KOPT-K1 (cell line): ENCODE results near the gene ACOX2.

Experiments
- H3K27ac ChIP-seq: fragments of 200-600 bp; sonication (generic); 2 replicates; pipeline ENCODE4 v1.5.1; 2016; ENCODE audit warnings: antibody characterized with exemption, mild to moderate bottlenecking, low read depth, low read length; ENCODE audit not compliant: poor library complexity, severe bottlenecking
- H3K36me3 ChIP-seq: fragments of 200-600 bp; sonication (generic); 2 replicates; pipeline ENCODE4 v1.5.1; 2017; ENCODE audit warnings: antibody characterized with exemption, mild to moderate bottlenecking, low read length, moderate library complexity; ENCODE audit not compliant: insufficient read depth
- H3K9me3 ChIP-seq: fragments of 200-600 bp; sonication (generic); 2 replicates; pipeline ENCODE4 v1.5.1; 2017; ENCODE audit warnings: antibody characterized with exemption, low read length, mild to moderate bottlenecking; ENCODE audit not compliant: insufficient read depth, poor library complexity, severe bottlenecking

ACOX2 gene

DNA sequence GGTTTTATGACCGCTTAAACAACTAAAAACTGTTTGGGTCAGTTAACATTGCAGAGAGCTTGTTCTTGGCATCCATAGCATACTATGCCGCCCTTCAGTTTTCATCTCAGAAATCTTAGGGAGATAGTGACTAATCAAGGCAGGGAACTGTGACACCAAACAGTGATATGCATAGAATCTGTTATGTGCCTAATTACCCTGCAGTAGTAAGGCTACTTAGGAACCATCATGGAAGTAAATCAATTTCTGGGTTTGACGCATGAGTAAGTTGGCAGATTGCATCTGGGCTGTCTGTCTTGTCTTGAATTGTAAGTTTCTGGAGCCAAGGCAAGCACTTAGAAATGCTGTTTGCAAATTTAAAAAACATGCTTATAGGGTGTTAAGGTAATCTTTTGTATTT, 22.6 kb downstream of the ACOX2 start:
- Histone ChIP-seq H3K9me3 (no peaks in the 10 kb centered on the region), H3K36me3 (no peaks in the 10 kb centered on the region)

DNA sequence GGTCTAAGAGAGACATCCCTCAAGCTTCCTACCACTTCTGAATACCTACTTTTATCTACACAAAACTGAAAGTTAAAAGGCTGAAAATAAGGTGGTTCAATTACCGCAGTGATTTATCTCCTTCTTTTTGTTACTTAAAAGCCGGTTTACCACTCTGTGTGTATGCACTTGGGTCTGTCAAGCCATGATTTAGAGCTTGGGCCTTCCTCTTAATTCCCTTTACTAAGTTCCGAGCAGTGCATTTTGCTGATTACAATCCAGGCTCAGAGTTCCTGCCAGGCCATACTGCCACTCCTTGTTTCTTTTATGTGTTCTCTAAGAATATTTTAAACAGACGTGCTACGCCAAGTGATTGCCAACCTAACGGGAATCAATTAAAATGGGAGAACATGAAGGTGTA, 28.6 kb downstream of the ACOX2 start:
- H3K9me3 ChIP-seq = no peaks in the 10 kb centered on the region
- no peak overlapping the region for H3K27ac ChIP-seq
- no peaks in the 10 kb centered on the region for H3K36me3 ChIP-seq

More for the DNA sequence above, 22.6 kb downstream of the ACOX2 start:
- H3K27ac ChIP-seq = no peak overlapping the region

DNA sequence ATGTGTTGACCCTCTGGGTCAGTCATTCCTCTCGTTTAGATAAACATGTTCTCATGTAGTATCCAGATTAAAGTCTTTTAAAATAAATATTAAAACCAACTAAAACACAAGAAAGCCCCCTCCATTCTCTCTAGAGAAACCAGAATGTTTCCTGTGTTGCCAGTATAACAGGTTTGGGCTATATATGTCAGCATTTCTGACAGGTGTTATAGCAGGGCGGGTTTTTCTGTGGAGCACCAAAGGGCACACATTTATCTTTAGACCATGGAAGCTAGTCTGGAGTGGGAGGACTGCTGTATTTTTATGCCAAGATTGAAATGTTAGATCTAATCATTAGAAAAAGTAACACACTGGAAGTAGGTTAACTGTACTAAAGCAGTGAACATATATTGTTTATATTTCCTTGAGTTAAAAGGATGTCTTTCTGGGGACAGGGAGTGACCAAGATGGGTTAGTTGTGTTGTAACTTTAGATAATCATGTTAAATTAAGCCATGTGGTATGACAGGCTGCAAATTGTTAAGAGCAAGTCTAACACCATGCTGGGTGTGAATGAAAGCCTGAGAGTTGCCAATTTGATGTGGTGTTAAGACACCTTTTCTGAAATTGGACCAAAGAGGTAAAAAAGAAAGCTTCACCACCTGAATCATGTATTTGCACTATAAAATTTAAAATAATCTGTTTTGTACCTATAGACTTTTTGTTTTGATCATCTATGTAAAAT, 29.5 kb downstream of the ACOX2 start:
- Histone ChIP-seq H3K36me3 (no peaks in the 10 kb centered on the region), H3K27ac (no peak overlapping the region), H3K9me3 (no peaks in the 10 kb centered on the region)

DNA sequence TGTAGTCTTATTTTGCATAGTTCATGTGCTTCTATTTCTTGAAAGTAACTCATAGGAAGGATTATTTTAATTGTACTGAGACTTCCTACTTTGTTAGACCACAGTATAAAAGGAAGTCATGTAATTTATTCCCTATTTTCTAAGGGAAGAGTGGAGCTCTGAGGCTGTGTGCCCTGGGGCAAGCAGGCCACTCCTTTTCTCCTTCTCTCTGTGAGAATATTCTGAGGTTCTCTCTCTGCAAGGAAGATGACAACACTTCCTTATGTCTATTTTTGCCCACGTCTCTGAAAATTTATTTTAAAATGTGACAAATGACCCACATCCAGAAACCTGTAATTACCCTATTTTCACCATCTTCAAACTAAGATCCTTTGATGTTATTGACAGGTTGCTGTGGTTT, 34.1 kb downstream of the ACOX2 start:
- Histone ChIP-seq H3K27ac (no peak overlapping the region), H3K9me3 (no peaks in the 10 kb centered on the region), H3K36me3 (peaks cover 13% of the 10 kb centered on the region; the same call in 1 of the 2 replicates)

DNA sequence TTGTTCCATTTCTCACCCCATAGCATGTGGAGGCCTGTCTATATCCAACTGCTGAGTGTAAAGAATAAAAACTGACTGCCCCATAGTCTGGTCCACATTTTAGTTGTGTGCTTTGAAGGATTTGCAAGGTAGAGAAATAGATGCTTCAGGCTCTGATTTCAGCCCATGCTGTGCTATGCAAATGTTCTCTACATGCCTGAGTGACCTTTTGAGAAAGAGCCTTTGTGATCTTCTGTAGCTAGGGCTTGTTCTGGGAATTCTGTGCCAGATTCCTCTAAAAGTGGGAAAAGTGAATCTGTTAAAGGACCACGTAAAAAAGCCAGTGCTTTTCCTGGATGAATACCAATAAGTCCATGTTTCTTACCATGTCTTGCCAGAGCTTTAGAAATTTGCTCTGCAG, 39.9 kb downstream of the ACOX2 start:
- Histone ChIP-seq H3K9me3 (no peaks in the 10 kb centered on the region), H3K27ac (no peak overlapping the region), H3K36me3 (peaks cover 13% of the 10 kb centered on the region; the same call in 1 of the 2 replicates)

DNA sequence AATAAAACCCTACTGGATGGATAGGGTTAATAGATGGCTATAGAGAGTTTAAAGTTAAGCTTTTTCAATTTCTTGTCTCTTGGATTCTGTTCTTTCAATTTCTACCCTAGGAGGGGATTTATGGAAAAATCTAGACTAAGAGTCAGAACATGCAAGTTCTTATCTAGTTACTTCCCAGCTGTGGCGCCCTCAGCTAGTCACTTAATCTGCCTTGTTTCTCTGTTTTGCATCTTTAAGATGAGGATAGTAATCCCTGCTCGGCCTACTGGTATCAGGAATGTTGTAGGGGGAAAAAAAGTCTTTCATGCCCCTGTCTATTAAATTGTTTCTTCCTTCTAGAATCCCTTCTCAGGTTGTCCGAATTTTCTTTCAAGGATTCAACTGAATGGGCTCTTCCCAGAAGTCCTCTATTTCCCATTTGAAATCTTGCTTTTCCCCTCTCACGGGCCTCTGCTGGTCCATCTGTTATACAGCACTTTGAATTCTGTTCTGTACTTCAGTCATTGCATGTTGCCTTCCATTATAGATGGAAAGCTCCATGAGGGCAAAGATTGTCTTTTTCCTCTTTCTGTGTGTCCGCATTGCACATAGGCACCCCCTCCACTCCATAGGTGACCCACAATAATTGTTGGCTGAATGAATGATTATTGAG, 40.7 kb downstream of the ACOX2 start:
- no peaks in the 10 kb centered on the region for H3K9me3 ChIP-seq
- H3K27ac ChIP-seq = no peak overlapping the region
- peaks cover 8% of the 10 kb centered on the region; the same call in 1 of the 2 replicates for H3K36me3 ChIP-seq

DNA sequence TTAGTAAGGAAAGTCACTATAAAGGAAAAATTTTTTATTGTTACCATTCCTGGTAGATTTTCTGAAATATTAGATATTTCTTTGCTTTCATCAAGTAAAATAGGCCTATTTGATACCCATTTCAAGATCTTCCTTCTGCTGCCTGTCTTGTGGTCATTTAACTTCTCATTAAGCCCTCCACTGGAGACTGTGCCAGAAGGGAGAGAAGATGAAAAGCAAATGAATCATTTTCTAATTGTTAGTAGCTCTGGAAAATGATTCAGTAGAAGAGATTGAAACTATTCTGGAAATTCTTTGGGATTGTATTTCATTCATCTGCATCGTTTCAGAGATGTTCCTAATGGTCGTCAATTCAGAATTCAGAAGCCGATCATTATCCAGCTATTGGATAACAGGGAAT, 41.9 kb downstream of the ACOX2 start:
- Histone ChIP-seq H3K36me3 (no peaks in the 10 kb centered on the region), H3K27ac (no peak overlapping the region), H3K9me3 (no peaks in the 10 kb centered on the region)

DNA sequence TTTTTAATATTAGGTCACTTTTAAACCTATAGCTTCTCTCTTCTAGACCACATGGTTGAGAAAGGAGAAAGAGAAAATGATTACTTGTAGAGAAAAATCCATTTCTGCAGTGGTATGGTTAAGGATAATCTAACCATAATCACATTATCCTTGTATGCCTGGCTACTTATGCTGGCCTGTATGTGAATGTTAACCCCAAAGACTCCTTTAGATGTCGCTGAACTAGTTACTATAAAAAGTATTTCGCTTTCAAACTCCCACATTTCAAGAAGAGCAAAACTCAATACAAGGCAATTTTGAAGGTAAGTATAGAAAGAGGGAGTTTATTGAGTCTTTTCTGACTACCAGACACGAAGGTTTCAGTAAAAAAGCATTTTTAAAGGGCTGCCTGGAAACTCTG, 42.9 kb downstream of the ACOX2 start:
- H3K36me3 ChIP-seq = no peaks in the 10 kb centered on the region
- no peak overlapping the region for H3K27ac ChIP-seq
- H3K9me3 ChIP-seq = no peaks in the 10 kb centered on the region

DNA sequence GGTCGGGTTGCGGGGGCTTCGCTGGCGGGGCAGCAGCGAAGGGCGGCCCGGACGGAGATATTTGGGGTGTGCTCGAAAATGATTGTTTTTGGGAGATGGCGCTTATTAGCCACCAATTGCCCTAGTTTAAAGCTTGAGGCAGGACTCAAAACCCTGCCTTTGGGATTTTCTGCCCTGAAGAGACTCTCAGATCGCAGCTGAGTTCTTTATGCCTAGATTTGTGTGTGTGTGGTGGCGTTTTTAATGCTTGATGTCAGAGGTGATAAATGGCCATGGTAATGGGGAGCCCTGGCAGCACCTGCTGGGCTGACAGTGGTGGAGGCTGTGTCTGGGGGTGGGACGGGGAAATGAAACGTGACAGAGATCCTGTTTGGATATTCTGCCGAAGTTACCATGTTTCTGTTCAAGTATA, 44.5 kb downstream of the ACOX2 start:
- Histone ChIP-seq H3K9me3 (no peaks in the 10 kb centered on the region), H3K27ac (peak overlapping the region; percentile 25), H3K36me3 (no peaks in the 10 kb centered on the region)

DNA sequence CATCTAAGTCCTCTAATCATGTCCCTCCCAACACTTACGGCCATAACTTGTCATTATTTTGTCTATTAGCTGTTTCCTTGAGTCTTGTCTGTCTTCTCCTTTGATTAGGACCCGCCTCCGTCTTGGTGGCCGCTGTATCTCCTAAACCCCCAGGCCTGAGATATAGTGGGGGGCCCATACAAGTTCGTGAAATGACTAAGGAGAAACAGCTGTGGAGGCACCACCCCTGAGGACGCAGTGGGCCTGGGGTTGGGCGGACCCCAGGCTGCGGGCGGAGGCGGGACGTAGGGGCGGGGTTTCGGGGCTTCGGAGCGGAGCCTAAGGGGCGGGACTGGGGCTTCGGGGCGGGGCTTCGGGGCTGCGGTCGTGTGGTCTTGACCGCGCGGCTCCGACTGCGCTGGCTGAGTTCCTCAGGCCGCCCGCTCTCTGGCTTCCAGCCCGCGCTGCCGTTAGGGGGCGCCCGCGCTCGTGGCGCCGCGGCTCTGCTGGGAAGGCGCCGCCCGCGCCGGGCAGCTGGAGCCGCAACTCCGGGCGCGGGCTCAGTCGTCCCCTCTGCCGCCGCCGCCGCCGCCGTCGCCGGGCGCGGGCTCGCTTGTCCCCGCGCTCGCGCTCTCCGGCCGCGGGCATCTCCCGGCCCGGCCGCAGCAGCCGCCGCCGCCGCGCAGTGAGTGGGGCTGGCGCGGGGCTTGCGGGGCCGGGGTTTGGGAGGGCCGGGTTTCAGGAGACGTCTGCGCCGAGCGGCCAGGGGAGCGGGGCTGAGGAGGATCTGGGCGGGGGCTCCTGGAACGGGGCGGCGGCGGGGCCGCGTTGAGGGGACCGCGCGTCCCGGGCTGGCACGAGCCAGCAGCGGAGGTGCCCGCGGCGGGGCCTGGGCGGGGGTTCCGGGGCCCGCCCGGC, 45.2 kb downstream of the ACOX2 start, which contains the start of gene KCTD6:
KCTD6 (plus strand) TSS at position 591 of the 897 bp plus-strand sequence. CDS start 6,660 bp downstream, outside the sequence.
- Histone ChIP-seq H3K36me3 (no peaks in the 10 kb centered on the region), H3K9me3 (no peaks in the 10 kb centered on the region), H3K27ac (peak within 1 kb of the TSS; percentile 25)

DNA sequence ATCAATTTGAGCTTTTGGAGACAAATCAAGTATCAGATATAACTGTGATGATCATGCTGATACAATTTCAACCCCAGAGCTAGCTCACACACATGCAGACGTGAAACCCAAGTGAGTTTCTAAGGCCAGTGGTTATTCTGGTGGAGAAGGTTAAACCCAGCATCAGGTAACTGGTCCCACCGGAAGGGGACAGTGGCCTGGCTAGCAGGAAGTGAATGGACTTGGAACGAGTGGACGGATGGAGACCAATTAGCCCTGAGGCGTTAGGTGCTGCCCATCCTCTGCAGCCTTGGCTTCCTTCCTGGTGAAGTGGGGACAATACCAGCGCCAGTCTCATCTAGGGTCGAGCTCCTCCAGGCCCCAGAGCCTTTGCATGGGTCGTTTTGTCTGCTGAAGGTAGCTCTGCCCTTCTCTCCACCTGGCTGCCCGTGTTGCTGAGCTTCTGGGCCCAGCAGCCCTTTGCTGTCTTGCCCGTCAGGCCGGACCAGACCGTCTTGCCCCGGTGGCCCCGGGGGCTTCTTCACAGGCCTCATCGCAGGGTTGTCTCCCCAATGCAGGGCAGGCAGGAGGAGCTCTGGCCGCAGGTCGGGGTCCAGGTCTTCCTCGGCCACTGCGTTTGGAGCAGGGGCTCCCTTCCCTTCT, 46.0 kb downstream of the ACOX2 start:
- Histone ChIP-seq H3K27ac (no peak overlapping the region), H3K36me3 (no peaks in the 10 kb centered on the region)

DNA sequence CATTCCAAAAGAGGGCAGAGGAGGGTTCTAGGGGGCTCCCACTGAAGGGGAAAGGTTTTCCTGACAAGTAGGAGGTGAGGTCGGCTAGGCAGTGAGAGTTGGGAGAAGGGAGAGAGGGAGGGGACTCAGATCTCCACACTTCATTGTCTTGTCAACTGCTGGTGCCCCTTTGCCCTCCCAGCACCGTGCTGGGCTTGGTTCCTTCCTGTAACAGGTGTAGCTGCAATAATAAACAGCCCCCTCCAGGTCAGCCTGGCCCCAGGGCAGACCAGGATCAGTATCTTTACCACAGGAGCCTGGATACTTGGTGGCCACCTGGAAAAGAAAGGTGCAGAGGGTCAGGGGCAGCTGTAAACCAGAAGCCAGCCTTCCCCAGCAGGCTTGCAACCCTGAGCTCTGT, 48.0 kb downstream of the ACOX2 start:
- Histone ChIP-seq H3K9me3 (no peaks in the 10 kb centered on the region), H3K36me3 (no peaks in the 10 kb centered on the region), H3K27ac (no peak overlapping the region)

More for the DNA sequence above, 46.0 kb downstream of the ACOX2 start:
- no peaks in the 10 kb centered on the region for H3K9me3 ChIP-seq

DNA sequence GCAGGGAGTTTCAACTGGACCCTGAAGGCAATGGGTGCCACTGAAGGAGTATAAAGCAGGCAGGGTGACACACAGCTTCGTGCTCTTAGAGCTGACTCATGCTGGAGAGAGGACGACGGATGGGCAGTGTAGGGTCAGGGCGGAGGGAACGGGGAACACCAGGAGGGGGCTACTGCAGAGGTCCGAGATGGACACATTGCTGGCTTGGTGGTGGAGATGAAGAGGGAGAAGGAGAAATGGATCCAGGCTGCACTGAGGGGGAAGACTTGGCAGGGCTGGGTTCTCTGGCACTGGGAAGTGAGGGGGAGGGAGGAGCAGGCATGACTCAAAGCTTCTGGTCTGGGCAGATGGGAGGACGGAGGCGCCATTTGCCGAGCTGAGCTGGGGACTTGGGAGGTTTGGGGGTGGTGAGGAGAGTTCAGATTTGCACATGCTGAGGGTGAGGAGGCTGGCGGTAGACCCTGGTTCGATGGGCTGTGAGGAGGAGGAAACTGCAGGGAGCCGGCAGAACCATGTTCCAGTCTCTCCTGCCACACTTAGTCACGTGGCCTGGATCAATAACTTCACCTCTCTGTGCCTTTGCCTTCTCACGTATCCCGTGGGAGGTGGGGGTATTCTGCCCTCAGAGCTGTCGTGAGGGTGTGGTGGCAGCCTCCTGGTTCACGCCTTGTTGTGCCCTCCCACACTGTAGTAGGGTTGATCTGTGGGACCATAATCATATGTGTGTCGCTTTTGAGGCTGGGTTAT, 49.7 kb downstream of the ACOX2 start:
- Histone ChIP-seq H3K27ac (no peak overlapping the region), H3K36me3 (no peaks in the 10 kb centered on the region), H3K9me3 (no peaks in the 10 kb centered on the region)

DNA sequence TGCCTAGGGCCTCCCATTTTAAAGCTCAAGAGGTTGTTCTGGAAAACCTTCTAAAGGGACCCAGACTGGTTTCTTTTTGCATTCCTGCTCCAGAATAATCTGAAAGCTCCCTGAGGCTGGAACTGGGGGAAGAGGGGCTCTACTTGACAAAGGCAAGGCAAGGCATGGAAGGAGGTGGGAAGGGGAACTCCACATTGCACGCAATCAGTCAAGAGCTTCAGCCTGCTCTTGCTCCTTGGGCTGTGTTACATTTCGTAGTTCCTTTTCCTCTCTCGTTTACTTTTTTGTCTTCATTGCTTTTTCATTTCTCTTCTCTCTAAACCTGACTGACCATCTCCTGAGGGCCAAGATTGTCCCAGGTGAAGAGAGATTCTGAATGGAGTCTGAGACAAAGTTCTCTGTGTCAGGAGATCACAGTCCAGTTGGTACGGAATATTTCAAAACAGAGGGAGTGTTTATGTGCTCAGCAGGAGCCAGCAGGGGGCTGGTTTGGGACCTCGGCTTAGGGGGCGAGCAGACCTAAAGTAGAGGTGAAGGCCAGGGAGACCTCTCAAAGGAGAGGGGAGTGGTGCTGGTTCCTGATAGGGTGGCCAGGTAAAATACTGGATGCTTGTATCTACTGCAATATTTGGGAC, 51.1 kb downstream of the ACOX2 start:
- Histone ChIP-seq H3K36me3 (no peaks in the 10 kb centered on the region), H3K9me3 (no peaks in the 10 kb centered on the region), H3K27ac (no peak overlapping the region)
